Activated T-helper 17 cell treated with anti-CD3 and anti-CD28 coated beads, Interleukin-2, amount 50 U/mL, for 72 hours (primary cell): Measurements from ENCODE around the gene SKAP1. TPM values are rescaled to one million over a fixed set of nuclear protein-coding genes. Genes with fewer than 3 reads are reported as not detected.

Experiments used
- ATAC-seq: fragments of 150-1000 bp; cut with Tn5 transposase; replicated peaks from 2 replicates; pipeline ENCODE4 v1.10.0; 2021; ENCODE audit warnings: mild to moderate bottlenecking, moderate library complexity
- H3K27ac Mint-ChIP-seq: one replicate; pipeline ENCODE4 v1.8.0; 2022; ENCODE audit warnings: mixed read lengths
- H3K27me3 Mint-ChIP-seq: one replicate; pipeline ENCODE4 v1.8.0; 2022; ENCODE audit warnings: mixed read lengths
- H3K36me3 Mint-ChIP-seq: one replicate; pipeline ENCODE4 v1.8.0; 2022; ENCODE audit warnings: low read depth, mild to moderate bottlenecking, mixed read lengths
- H3K4me1 Mint-ChIP-seq: one replicate; pipeline ENCODE4 v1.8.0; 2022; ENCODE audit warnings: mixed read lengths
- H3K4me3 Mint-ChIP-seq: one replicate; pipeline ENCODE4 v1.8.0; 2022; ENCODE audit warnings: mild to moderate bottlenecking, mixed read lengths
- H3K9me3 Mint-ChIP-seq: one replicate; pipeline ENCODE4 v1.8.0; 2022; ENCODE audit warnings: mixed read lengths
- total RNA-seq, 2 donors: library from RNA; stranded (reverse); gene quantifications; one replicate each; pipeline ENCODE4 v1.2.3, GENCODE V29; 2022

SKAP1 gene
- total RNA-seq, 2 donors from 2014 or later: 71.4 to 103 TPM

GRCh38 chr17:48131216-48131824 lies 298.7 kb downstream of the SKAP1 start:
- peak overlapping the region; percentile 70 for H3K27ac Mint-ChIP-seq
- no peak overlapping the region for H3K4me3 Mint-ChIP-seq
- no peaks in the 10 kb centered on the region for H3K27me3 Mint-ChIP-seq
- H3K36me3 Mint-ChIP-seq: peaks cover 48% of the 10 kb centered on the region
- peak; percentile 70 for ATAC-seq
- H3K9me3 Mint-ChIP-seq: no peaks in the 10 kb centered on the region
- no peaks in the 10 kb centered on the region for H3K4me1 Mint-ChIP-seq

GRCh38 chr17:48129981-48130380 lies 300.0 kb downstream of the SKAP1 start:
- Mint-ChIP-seq H3K27me3 (no peaks in the 10 kb centered on the region), H3K4me1 (no peaks in the 10 kb centered on the region)

GRCh38 chr17:48128400-48128799 lies 301.6 kb downstream of the SKAP1 start:
- no peak overlapping the region for H3K27ac Mint-ChIP-seq
- no peaks in the 10 kb centered on the region for H3K9me3 Mint-ChIP-seq
- H3K4me3 Mint-ChIP-seq: no peak overlapping the region
- no peaks in the 10 kb centered on the region for H3K27me3 Mint-ChIP-seq
- ATAC-seq: no peak
- peaks cover 5% of the 10 kb centered on the region for H3K4me1 Mint-ChIP-seq
- peaks cover 49% of the 10 kb centered on the region for H3K36me3 Mint-ChIP-seq

More at GRCh38 chr17:48129981-48130380, 300.0 kb downstream of the SKAP1 start:
- H3K9me3 Mint-ChIP-seq: no peaks in the 10 kb centered on the region
- ATAC-seq: no peak
- peaks cover 45% of the 10 kb centered on the region for H3K36me3 Mint-ChIP-seq
- peak overlapping the region; percentile 28 for H3K27ac Mint-ChIP-seq
- H3K4me3 Mint-ChIP-seq: no peak overlapping the region

- H3K27ac Mint-ChIP-seq: peak overlapping the region; percentile 35
- no peaks in the 10 kb centered on the region for H3K9me3 Mint-ChIP-seq
- ATAC-seq: no peak
- no peak overlapping the region for H3K4me3 Mint-ChIP-seq
- H3K36me3 Mint-ChIP-seq: peaks cover 49% of the 10 kb centered on the region
- no peaks in the 10 kb centered on the region for H3K27me3 Mint-ChIP-seq
- H3K4me1 Mint-ChIP-seq: peaks cover 5% of the 10 kb centered on the region
Observed at GRCh38 chr17:48127371-48128051, 302.5 kb downstream of the SKAP1 start.

GRCh38 chr17:48126532-48126850 lies 303.5 kb downstream of the SKAP1 start:
- H3K36me3 Mint-ChIP-seq: peaks cover 52% of the 10 kb centered on the region
- ATAC-seq: no peak
- H3K4me3 Mint-ChIP-seq: no peak overlapping the region
- H3K9me3 Mint-ChIP-seq: no peaks in the 10 kb centered on the region
- H3K27me3 Mint-ChIP-seq: no peaks in the 10 kb centered on the region
- H3K27ac Mint-ChIP-seq: no peak overlapping the region
- H3K4me1 Mint-ChIP-seq: peaks cover 5% of the 10 kb centered on the region

GRCh38 chr17:48125829-48126531 lies 304.0 kb downstream of the SKAP1 start:
- ATAC-seq: no peak
- Mint-ChIP-seq H3K4me3 (no peak overlapping the region), H3K9me3 (no peaks in the 10 kb centered on the region), H3K4me1 (peaks cover 5% of the 10 kb centered on the region), H3K27me3 (no peaks in the 10 kb centered on the region), H3K36me3 (peaks cover 52% of the 10 kb centered on the region), H3K27ac (peak overlapping the region; percentile 29)

- H3K27me3 Mint-ChIP-seq: no peaks in the 10 kb centered on the region
- H3K4me3 Mint-ChIP-seq: no peak overlapping the region
- peaks cover 62% of the 10 kb centered on the region for H3K36me3 Mint-ChIP-seq
- H3K4me1 Mint-ChIP-seq: peaks cover 5% of the 10 kb centered on the region
- peak; percentile 82 for ATAC-seq
- no peaks in the 10 kb centered on the region for H3K9me3 Mint-ChIP-seq
- H3K27ac Mint-ChIP-seq: peak overlapping the region; percentile 87
Observed at GRCh38 chr17:48123776-48124388, 306.1 kb downstream of the SKAP1 start.

- no peak for ATAC-seq
- no peaks in the 10 kb centered on the region for H3K27me3 Mint-ChIP-seq
- no peak overlapping the region for H3K4me3 Mint-ChIP-seq
- H3K27ac Mint-ChIP-seq: peak overlapping the region; percentile 87
- H3K9me3 Mint-ChIP-seq: no peaks in the 10 kb centered on the region
- H3K4me1 Mint-ChIP-seq: peaks cover 5% of the 10 kb centered on the region
- H3K36me3 Mint-ChIP-seq: peaks cover 70% of the 10 kb centered on the region
Observed at GRCh38 chr17:48123111-48123510, 306.9 kb downstream of the SKAP1 start.

GRCh38 chr17:48122665-48123045 lies 307.4 kb downstream of the SKAP1 start:
- Mint-ChIP-seq H3K27ac (no peak overlapping the region), H3K27me3 (no peaks in the 10 kb centered on the region), H3K9me3 (no peaks in the 10 kb centered on the region), H3K4me3 (no peak overlapping the region), H3K4me1 (peaks cover 5% of the 10 kb centered on the region), H3K36me3 (peaks cover 74% of the 10 kb centered on the region)
- no peak for ATAC-seq

- Mint-ChIP-seq H3K9me3 (no peaks in the 10 kb centered on the region), H3K4me1 (peaks cover 5% of the 10 kb centered on the region), H3K36me3 (peaks cover 80% of the 10 kb centered on the region), H3K27me3 (no peaks in the 10 kb centered on the region), H3K4me3 (no peak overlapping the region), H3K27ac (no peak overlapping the region)
- no peak for ATAC-seq
Observed at GRCh38 chr17:48121923-48122664, 307.9 kb downstream of the SKAP1 start.

GRCh38 chr17:48113201-48113676 lies 316.8 kb downstream of the SKAP1 start:
- Mint-ChIP-seq H3K27me3 (no peaks in the 10 kb centered on the region), H3K4me3 (peak overlapping the region; percentile 97), H3K9me3 (no peaks in the 10 kb centered on the region), H3K4me1 (peaks cover 36% of the 10 kb centered on the region), H3K27ac (peak overlapping the region; percentile 78), H3K36me3 (peaks cover 70% of the 10 kb centered on the region)
- ATAC-seq: peak; percentile 51

GRCh38 chr17:48111937-48112241 lies 318.1 kb downstream of the SKAP1 start:
- Mint-ChIP-seq H3K9me3 (no peaks in the 10 kb centered on the region), H3K4me1 (peaks cover 36% of the 10 kb centered on the region), H3K4me3 (peak overlapping the region; percentile 97), H3K36me3 (peaks cover 63% of the 10 kb centered on the region), H3K27me3 (no peaks in the 10 kb centered on the region), H3K27ac (peak overlapping the region; percentile 78)
- no peak for ATAC-seq

- no peak for ATAC-seq
- Mint-ChIP-seq H3K27me3 (no peaks in the 10 kb centered on the region), H3K36me3 (peaks cover 51% of the 10 kb centered on the region), H3K4me1 (peaks cover 36% of the 10 kb centered on the region), H3K9me3 (no peaks in the 10 kb centered on the region), H3K27ac (peak overlapping the region; percentile 80), H3K4me3 (peak overlapping the region; percentile 97)
Observed at GRCh38 chr17:48110761-48111160, 319.3 kb downstream of the SKAP1 start.
